ENCODE results near the gene DLX3.

DNA sequence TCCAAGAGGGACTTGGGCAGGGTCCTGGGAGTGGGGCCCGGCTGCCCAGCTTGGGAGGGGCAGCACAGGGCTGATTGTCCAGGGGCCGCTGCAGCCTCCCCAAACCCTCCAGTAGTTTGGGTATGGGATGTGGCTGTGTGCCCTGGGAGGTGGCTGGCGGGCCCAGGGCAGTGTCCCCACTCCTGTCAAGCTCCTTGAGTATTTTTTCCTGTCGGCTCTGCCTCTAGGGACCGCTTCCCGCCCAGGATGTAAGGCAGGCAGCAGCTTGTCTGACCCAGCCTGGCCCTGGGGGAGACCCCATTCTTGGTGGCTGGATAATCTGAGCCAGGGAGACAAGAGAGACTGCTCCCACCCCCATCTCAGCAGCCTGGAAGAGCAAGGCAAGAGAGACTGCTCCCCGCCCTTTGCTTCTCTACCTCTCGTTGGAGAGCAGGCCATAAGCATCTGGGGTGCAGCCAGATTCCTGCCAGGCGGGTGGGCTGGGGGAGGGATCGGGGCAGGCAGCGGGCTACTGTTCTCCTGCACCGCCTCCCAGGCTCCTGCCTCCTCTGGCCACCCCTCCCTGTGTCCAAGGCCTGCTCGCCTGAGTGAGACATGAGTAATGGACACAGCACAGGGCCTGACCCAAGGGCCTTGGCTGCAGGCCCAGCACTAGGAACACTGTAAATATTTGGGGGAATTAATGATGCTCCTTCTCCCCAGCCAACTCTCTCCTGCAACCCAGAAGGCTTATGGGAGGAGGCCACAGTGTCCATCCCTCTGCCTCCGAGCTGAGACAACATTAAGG lies 42.5 kb upstream of the DLX3 start:
- no peak for TF ChIP-seq POLR2AphosphoS5 (IDR thresholded peaks at IDR 0.05)
- TF ChIP-seq, protein P1, sequence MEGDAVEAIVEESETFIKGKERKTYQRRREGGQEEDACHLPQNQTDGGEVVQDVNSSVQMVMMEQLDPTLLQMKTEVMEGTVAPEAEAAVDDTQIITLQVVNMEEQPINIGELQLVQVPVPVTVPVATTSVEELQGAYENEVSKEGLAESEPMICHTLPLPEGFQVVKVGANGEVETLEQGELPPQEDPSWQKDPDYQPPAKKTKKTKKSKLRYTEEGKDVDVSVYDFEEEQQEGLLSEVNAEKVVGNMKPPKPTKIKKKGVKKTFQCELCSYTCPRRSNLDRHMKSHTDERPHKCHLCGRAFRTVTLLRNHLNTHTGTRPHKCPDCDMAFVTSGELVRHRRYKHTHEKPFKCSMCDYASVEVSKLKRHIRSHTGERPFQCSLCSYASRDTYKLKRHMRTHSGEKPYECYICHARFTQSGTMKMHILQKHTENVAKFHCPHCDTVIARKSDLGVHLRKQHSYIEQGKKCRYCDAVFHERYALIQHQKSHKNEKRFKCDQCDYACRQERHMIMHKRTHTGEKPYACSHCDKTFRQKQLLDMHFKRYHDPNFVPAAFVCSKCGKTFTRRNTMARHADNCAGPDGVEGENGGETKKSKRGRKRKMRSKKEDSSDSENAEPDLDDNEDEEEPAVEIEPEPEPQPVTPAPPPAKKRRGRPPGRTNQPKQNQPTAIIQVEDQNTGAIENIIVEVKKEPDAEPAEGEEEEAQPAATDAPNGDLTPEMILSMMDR (IDR thresholded peaks at IDR 0.05): no peak

Measured in breast epithelium (tissue), 3 donors.